ENCODE results near the gene EID1.
"Not testable (repeated sequence)": the region's sequence is repeated elsewhere in the genome, so short reads cannot be mapped to it uniquely, and the experiment has no call there.

EID1 gene

GRCh38 chr15:48877630-48878595 is at the start of gene EID1:
EID1 (plus strand) TSS chr15:48878134; CDS start chr15:48878177, 43 bp downstream.
- peak; percentile 82 to 87 for DNase-seq (ENCODE audit: low read depth in 1 of 2, low spot score in 1 of 2)

DNA sequence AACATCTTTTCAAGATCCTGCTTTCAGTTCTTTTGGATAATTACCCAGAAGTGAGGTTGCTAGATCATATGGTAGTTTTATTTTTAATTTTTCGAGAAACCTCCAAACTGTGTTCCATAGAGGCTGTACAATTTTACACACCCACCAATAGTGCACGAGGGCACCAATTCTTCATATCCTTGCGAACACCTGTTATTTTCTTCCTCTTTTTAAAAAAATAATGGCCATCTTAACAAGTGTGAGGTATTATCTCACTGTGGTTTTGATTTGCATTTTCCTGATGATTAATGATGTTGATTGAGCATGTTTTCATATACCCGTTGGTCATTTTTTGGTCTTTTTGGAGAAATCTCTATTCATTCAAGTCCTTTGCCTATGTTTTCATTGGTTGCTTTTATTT is 49.5 kb upstream of the EID1 start:
- no peak for DNase-seq (ENCODE audit: low read depth in 1 of 2, low spot score in 1 of 2)

- DNase-seq (ENCODE audit: low read depth in 1 of 2, low spot score in 1 of 2): no peak
Measured at GRCh38 chr15:48828906-48829305, 49.0 kb upstream of the EID1 start.

GRCh38 chr15:48832648-48833047 is 45.3 kb upstream of the EID1 start:
- no peak for DNase-seq (ENCODE audit: low read depth in 1 of 2, low spot score in 1 of 2)

DNA sequence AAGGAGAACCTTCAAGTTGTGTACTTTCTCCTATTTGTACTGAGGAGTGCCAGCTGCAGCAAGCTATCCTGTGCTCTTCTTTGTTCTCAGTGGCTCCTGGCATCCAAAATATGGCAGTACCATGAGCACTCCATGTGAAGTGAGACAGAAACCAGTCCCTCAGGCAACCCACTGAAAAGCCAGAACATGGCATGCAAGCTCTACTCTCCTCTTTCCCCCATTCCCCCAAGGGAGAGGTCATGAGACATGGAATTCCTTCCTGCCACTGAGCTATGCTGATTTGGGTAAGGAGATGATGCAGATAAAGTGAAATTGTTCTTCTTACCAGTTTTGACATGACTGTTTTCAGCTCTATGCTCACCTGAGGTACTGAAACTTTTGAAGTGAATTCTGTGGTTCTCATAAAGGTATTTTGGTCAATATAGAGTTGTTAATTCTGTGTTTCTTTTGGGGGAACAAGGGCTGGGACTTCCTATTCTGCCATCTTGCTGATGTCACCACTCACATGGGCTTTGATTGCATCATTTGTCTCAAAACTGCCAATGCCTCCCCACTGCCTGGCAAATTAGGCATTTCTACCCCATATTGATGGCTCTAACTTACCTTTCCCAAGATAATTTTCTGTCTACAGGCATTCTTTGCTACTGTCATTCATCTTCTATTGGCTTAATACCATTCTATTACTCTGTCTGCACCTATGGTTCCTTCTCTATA is 44.3 kb upstream of the EID1 start:
- DNase-seq (ENCODE audit: low read depth in 1 of 2, low spot score in 1 of 2): no peak

DNA sequence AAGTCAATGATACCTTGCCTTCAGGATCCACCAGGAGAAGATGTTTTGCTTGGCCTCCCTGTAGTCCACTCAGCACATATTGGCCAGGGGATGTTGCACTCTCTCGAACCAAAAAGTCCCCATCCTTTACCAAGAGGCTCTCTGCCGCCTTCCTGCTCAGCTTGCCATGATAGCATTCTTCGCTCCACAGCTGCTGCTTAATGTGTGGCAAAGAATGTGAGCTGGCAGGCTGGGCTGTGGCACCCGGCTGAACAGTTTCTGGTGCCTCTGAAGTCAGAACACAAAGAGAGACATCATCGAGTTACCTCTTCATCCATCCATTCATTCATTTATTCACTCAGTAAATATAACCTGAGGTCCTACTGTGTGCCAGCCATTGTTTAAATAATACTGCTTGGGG is 43.2 kb upstream of the EID1 start:
- DNase-seq (ENCODE audit: low read depth in 1 of 2, low spot score in 1 of 2): no peak

DNA sequence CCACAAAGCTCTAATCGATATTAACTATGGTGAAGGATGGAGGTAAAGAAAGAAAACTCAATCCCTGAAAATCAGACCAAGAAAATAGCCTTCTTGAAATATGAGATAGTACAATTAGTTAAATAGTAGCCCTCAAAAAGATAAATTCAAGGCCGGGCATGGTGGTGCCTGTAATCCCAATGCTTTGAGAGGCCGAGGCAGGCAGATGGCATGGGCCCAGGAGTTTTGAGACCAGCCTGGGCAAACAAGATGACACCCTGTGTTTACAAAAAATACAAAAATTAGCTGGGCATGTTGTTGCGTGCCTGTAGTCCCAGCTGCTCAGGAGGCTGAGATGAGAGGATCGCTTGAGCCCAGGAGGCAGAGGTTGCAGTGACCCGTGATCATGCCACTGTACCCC is 35.4 kb upstream of the EID1 start:
- DNase-seq (ENCODE audit: low read depth in 1 of 2, low spot score in 1 of 2): no peak

DNA sequence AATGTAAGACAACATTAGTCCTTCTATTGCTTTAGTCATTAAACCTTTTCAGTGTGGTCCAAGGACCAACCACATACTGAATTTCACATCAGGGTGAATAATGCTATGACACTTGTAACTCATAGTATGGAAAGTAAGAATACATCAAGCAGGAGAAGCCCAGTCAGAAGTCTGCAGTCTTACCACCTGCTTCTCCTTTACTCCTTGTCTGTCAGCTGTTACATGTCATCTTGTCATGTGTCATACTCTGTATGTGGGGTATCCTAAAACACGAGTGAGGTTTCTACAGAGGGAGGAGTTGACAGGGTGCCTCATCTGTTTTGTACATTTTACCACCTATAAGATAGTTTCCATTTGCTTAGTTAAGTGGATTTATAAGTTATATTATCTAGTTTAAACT is 32.8 kb upstream of the EID1 start:
- DNase-seq (ENCODE audit: low read depth in 1 of 2, low spot score in 1 of 2): no peak

DNA sequence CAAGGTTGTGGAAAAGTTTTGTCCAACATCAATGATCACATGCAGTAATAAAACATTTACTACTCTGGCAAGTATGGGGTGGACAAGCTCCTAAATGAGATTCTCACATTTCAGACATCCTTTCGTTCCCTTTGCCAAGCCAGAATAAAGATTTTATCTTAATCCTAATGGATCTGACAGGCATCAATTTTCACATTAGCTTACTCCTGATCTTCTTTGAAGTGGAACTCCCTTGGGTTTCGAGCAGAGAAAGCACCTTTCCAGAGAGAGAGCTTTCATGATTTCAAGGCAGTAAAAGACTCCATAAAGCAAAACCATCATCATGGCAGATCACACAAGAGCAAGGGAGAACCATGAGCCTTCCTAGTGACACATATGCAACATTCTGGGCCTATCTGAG is 27.3 kb upstream of the EID1 start:
- no peak for DNase-seq (ENCODE audit: low read depth in 1 of 2, low spot score in 1 of 2)

DNA sequence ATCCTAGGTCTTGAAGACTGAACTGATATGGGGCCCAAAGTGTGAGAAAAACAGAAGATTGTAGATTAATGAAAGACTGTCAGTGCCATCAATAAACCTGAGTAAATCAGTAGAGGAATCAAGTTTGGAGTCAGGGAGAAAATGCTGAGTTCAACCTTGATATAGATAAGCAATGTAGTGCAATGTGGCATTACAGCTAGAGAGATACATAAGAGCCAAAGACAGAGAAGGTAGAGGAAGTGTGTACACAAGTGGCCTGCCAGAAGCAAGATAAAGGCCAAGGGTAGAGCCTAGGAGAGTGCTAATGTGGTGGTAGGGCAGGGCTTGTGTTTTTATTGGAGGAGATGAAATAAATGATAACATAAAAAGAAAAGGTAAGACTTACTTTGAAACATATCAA is 26.0 kb upstream of the EID1 start:
- no peak for DNase-seq (ENCODE audit: low read depth in 1 of 2, low spot score in 1 of 2)

DNA sequence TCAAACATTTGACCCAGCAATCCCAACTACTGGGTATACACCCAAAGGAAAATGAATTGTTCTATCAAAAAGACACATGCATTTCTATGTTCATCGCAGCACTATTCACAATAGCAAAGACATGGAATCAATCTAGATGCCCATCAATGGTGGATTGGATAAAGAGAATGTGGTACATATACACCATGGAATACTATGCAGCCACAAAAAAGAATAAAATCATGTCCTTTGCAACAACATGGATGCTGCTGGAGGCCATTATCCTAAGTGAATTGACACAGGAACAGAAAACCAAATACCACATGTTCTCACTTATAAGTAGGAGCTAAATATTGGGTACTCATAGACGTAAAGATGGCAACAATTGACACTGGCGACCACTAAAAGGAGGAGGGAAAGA is 23.5 kb upstream of the EID1 start:
- DNase-seq (ENCODE audit: low read depth in 1 of 2, low spot score in 1 of 2): not testable (repeated sequence)

- no peak for DNase-seq (ENCODE audit: low read depth in 1 of 2, low spot score in 1 of 2)
Measured at GRCh38 chr15:48855501-48856440, 22.2 kb upstream of the EID1 start.

DNA sequence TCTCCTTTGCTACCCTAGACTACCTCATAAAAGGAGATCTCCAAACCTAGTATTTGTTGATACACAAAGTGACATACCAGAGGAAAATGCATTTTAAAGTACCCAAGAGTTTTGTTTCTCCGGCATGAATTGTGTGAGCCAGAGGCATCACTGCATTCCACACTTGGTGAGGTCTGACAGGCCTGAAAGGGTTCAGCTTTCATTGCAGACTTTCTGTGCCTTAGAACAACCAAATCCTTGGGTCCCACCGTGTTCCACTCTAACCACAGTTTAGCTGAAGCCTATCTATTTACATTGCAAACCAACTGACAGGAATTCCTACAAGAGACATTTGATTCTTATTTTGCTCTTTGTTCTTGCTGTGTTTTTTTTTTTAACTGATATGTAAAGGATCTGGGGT is 21.0 kb upstream of the EID1 start:
- no peak for DNase-seq (ENCODE audit: low read depth in 1 of 2, low spot score in 1 of 2)

- no peak for DNase-seq (ENCODE audit: low read depth in 1 of 2, low spot score in 1 of 2)
Measured at GRCh38 chr15:48858401-48858800, 19.5 kb upstream of the EID1 start.

GRCh38 chr15:48859426-48859825 is 18.5 kb upstream of the EID1 start:
- DNase-seq (ENCODE audit: low read depth in 1 of 2, low spot score in 1 of 2): no peak

- peak in 1 of 2 donors; percentile 59 for DNase-seq (ENCODE audit: low read depth in 1 of 2, low spot score in 1 of 2)
Measured at GRCh38 chr15:48861813-48862431, 16.0 kb upstream of the EID1 start.

DNA sequence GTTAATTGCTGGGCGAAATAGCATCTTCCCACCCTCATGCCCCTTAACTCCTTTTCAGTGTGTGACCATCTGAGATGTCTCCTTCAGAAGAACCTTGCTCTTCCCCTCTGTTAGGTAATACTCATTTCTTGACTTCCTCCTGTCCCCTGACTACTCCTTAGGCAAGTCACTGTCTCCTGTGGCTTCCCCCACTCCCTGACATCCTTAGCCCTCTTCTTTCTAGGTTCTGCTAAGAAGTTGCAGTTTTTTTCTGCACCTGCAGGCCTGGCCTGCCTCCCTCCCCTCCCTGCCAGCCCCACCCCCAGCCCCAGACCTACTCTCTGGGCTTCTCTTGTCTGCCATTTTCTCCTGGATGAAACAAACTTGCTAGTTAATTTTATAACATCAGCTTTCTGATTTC is 15.2 kb upstream of the EID1 start:
- no peak for DNase-seq (ENCODE audit: low read depth in 1 of 2, low spot score in 1 of 2)

DNA sequence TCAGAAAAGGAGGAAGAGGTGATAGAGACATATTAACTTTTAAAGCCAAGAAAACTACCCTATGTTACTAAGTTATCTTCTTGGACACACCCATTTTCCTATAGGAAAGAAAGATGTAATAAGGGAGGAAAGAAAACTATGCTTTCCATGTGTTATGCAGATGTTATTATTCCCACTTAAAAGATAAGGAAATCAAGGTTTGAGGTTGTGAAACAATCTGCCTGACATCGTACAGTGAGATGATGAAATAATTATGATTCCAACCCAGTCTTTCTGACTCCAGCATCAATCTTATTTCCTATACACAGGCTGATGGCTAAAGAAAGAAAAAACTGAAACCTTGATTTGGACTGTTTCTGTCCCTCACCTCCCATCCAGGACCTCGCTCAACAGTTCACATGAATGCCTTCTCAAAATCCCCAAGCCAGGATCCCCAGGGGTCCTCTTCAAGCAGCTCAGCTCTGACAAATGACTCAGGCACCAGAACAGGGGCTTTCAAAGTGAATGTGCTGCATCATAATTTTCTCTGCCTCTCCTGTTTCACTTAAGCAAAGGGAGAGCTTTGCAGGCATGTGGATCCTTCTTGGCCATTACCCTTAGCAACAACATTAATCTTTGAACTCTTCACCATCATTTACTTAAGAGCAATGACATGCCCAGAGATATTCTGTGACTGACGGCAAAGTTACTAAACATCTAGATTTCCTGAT is 12.4 kb upstream of the EID1 start:
- DNase-seq (ENCODE audit: low read depth in 1 of 2, low spot score in 1 of 2): no peak

GRCh38 chr15:48866141-48866563 is 11.8 kb upstream of the EID1 start:
- no peak for DNase-seq (ENCODE audit: low read depth in 1 of 2, low spot score in 1 of 2)

- no peak for DNase-seq (ENCODE audit: low read depth in 1 of 2, low spot score in 1 of 2)
Measured at GRCh38 chr15:48868023-48868422, 9.9 kb upstream of the EID1 start.

Measured in activated CD4-positive, alpha-beta T cell treated with anti-CD3 and anti-CD28 coated beads, Interleukin-2, amount 50 U/mL, for 24 hours (primary cell).